Calu3 (cell line): ENCODE measurements around the gene FRMD7. TPM values are rescaled to one million over a fixed set of nuclear protein-coding genes. Genes with fewer than 3 reads are reported as not detected.

Experiments used
- BruUV-seq: library from RNA; stranded (reverse); fragments of 400-500 nt; replicated peaks from 2 replicates; lab custom pipeline; 2021; lab: Mats Ljungman, UMichigan
- CTCF ChIA-PET: fragments of 300-600 bp; sonication (Branson Sonifier 250); formaldehyde crosslinking; loops from one replicate; lab custom pipeline; 2022; ENCODE audit warnings: antibody characterized with exemption; lab: Charles Lee
- DNase-seq: peaks from one replicate; pipeline ENCODE4 v3.0.0; 2022
- H3K27ac Mint-ChIP-seq: one replicate; pipeline ENCODE4 v1.8.0; 2022; ENCODE audit warnings: mixed read lengths; ENCODE audit not compliant: unreplicated experiment
- H3K27me3 Mint-ChIP-seq: one replicate; pipeline ENCODE4 v1.8.0; 2022; ENCODE audit warnings: mixed read lengths; ENCODE audit not compliant: unreplicated experiment
- H3K36me3 Mint-ChIP-seq: one replicate; pipeline ENCODE4 v1.8.0; 2022; ENCODE audit warnings: mild to moderate bottlenecking, moderate library complexity, mixed read lengths; ENCODE audit not compliant: insufficient read depth, unreplicated experiment
- H3K4me1 Mint-ChIP-seq: one replicate; pipeline ENCODE4 v1.8.0; 2022; ENCODE audit warnings: mild to moderate bottlenecking, low read depth, mixed read lengths; ENCODE audit not compliant: unreplicated experiment
- H3K4me3 Mint-ChIP-seq: one replicate; pipeline ENCODE4 v1.8.0; 2022; ENCODE audit warnings: mild to moderate bottlenecking, low read depth, moderate library complexity, mixed read lengths; ENCODE audit not compliant: unreplicated experiment
- H3K9me3 Mint-ChIP-seq: one replicate; pipeline ENCODE4 v1.8.0; 2022; ENCODE audit warnings: low read depth, mixed read lengths; ENCODE audit not compliant: unreplicated experiment
- CTCF ChIP-seq: fragments of 200-600 bp; IDR thresholded peaks from one replicate; pipeline ENCODE4 v1.8.0; 2022; ENCODE audit warnings: antibody characterized with exemption; ENCODE audit not compliant: unreplicated experiment
- intact Hi-C: fragments of 100-400 bp; cut with micrococcal nuclease; formaldehyde crosslinking; loops from one replicate; pipeline ENCODE4 v1.10.0; 2022; ENCODE audit not compliant: unreplicated experiment
- total RNA-seq: library from RNA; stranded (reverse); gene quantifications from 2 replicates; pipeline ENCODE4 v1.2.3, GENCODE V29; 2022

Gene FRMD7
- total RNA-seq, 1 experiment from 2014 or later, result not detected

GRCh38 chrX:132046533-132046932 lies 81.3 kb downstream of the FRMD7 start:
- Mint-ChIP-seq H3K4me1 (peaks cover 8% of the 10 kb centered on the region), H3K27me3 (no peaks in the 10 kb centered on the region), H3K36me3 (no peaks in the 10 kb centered on the region), H3K9me3 (no peaks in the 10 kb centered on the region), H3K27ac (no peak overlapping the region), H3K4me3 (no peak overlapping the region)
- CTCF ChIA-PET, result no interaction called here
- intact Hi-C loops, result no loop called here
- TF ChIP-seq CTCF, result no peak
- no peak for DNase-seq
- no TSS peak for BruUV-seq

GRCh38 chrX:132045456-132045855 lies 82.4 kb downstream of the FRMD7 start:
- Mint-ChIP-seq H3K9me3 (no peaks in the 10 kb centered on the region), H3K4me1 (peaks cover 8% of the 10 kb centered on the region), H3K27me3 (no peaks in the 10 kb centered on the region), H3K27ac (no peak overlapping the region), H3K4me3 (no peak overlapping the region), H3K36me3 (no peaks in the 10 kb centered on the region)
- no TSS peak for BruUV-seq
- intact Hi-C loops, result no loop called here
- DNase-seq, result no peak
- CTCF ChIA-PET, result no interaction called here
- no peak for TF ChIP-seq CTCF

- no peak for TF ChIP-seq CTCF
- Mint-ChIP-seq H3K4me3 (no peak overlapping the region), H3K4me1 (peaks cover 5% of the 10 kb centered on the region), H3K9me3 (no peaks in the 10 kb centered on the region), H3K36me3 (no peaks in the 10 kb centered on the region), H3K27ac (no peak overlapping the region), H3K27me3 (no peaks in the 10 kb centered on the region)
- CTCF ChIA-PET, result no interaction called here
- BruUV-seq, result no TSS peak
- intact Hi-C loops, result no loop called here
- DNase-seq, result no peak
These were observed 82.9 kb downstream of the FRMD7 start for GRCh38 chrX:132044953-132045352.

- no peaks in the 10 kb centered on the region for H3K36me3 Mint-ChIP-seq
- H3K9me3 Mint-ChIP-seq, result no peaks in the 10 kb centered on the region
- no peak for DNase-seq
- no peak for TF ChIP-seq CTCF
- no peak overlapping the region for H3K4me3 Mint-ChIP-seq
- CTCF ChIA-PET, result no interaction called here
- H3K27me3 Mint-ChIP-seq, result no peaks in the 10 kb centered on the region
- no peak overlapping the region for H3K27ac Mint-ChIP-seq
- H3K4me1 Mint-ChIP-seq, result no peaks in the 10 kb centered on the region
- intact Hi-C loops, result no loop called here
- no TSS peak for BruUV-seq
These were observed 83.8 kb downstream of the FRMD7 start for GRCh38 chrX:132043977-132044376.
